H1 (cell line): Measurements from ENCODE around the gene CADPS. TPM values are rescaled to one million over a fixed set of nuclear protein-coding genes. Genes with fewer than 3 reads are reported as not detected.

ENCODE experiments used
- CTCF ChIA-PET: fragments of 300-600 bp; sonication (Branson Sonifier 250); formaldehyde crosslinking; loops from one replicate; lab custom pipeline; 2021; ENCODE audit not compliant: partially characterized antibody; lab: Charles Lee
- POLR2A ChIA-PET: fragments of 300-600 bp; sonication (Branson Sonifier 250); formaldehyde crosslinking; loops from one replicate; lab custom pipeline; 2021; ENCODE audit warnings: inconsistent platforms; ENCODE audit not compliant: partially characterized antibody; lab: Charles Lee
- DNase-seq, 2 experiments: peaks; one replicate each; pipeline versions ENCODE4 v3.0.0 to v3.0.0-alpha.2; 2010 to 2022; ENCODE audit warnings: low spot score in 2 of 2, low read depth in 1 of 2, mixed read lengths in 1 of 2
- FAIRE-seq: peaks from 2 replicates; lab custom pipeline; 2011; peaks lifted over from hg19 to GRCh38; lab: Jason Lieb, UNC
- H2AFZ ChIP-seq: 2 replicates; pipeline ENCODE4 v1.8.1; 2012; ENCODE audit warnings: low read length, inconsistent platforms
- H2AK5ac ChIP-seq: 2 replicates; pipeline ENCODE4 v1.6.1; 2013; ENCODE audit warnings: low read depth, low read length
- H2BK120ac ChIP-seq: replicated peaks from 2 replicates; pipeline ENCODE3; 2013; ENCODE audit warnings: low read depth, low read length, inconsistent platforms
- H2BK12ac ChIP-seq: 2 replicates; pipeline ENCODE4 v1.6.1; 2013; ENCODE audit warnings: low read depth, low read length
- H2BK15ac ChIP-seq: 2 replicates; pipeline ENCODE4 v1.6.1; 2013; ENCODE audit warnings: low read length
- H2BK20ac ChIP-seq: 2 replicates; pipeline ENCODE4 v1.6.1; 2013; ENCODE audit warnings: low read length
- H2BK5ac ChIP-seq: 2 replicates; pipeline ENCODE4 v1.6.1; 2013; ENCODE audit warnings: low read depth, low read length
- H3K14ac ChIP-seq: 2 replicates; pipeline ENCODE4 v1.6.1; 2013; ENCODE audit warnings: inconsistent platforms; ENCODE audit not compliant: insufficient read length
- H3K18ac ChIP-seq: 2 replicates; pipeline ENCODE4 v1.6.1; 2013; ENCODE audit warnings: low read length; ENCODE audit errors: extremely low read depth
- H3K23ac ChIP-seq: 2 replicates; pipeline ENCODE4 v1.6.1; 2013; ENCODE audit warnings: inconsistent platforms; ENCODE audit not compliant: insufficient read length
- H3K23me2 ChIP-seq: 2 replicates; pipeline ENCODE4 v1.6.1; 2013; ENCODE audit warnings: low read depth, low read length
- H3K27ac ChIP-seq: 2 replicates; pipeline ENCODE4 v1.6.1; 2011; ENCODE audit warnings: low read depth, low read length, inconsistent platforms
- H3K27me3 ChIP-seq, 4 experiments: replicated peaks in 1 of 4; 1 replicate in 1 of 4; 2 replicates in 3 of 4; pipeline versions ENCODE4 v1.6.1 to v1.8.1; 2011 to 2013; ENCODE audit warnings: low read length in 3 of 4, mild to moderate bottlenecking in 3 of 4, inconsistent platforms in 2 of 4, mixed read lengths in 2 of 4, moderate library complexity in 1 of 4; ENCODE audit not compliant: control insufficient read depth in 3 of 4, insufficient read depth in 3 of 4; ENCODE audit errors: extremely low read depth in 1 of 4
- H3K36me3 ChIP-seq, 4 experiments: 2 replicates each; pipeline versions ENCODE4 v1.6.1 to v1.8.1; 2011 to 2013; ENCODE audit warnings: mild to moderate bottlenecking in 4 of 4, low read length in 3 of 4, moderate library complexity in 2 of 4, control low read depth in 1 of 4, inconsistent platforms in 1 of 4; ENCODE audit not compliant: insufficient read depth in 4 of 4, control insufficient read depth in 2 of 4
- H3K4ac ChIP-seq: replicated peaks from 2 replicates; pipeline ENCODE3; 2013; ENCODE audit warnings: low read length, low read depth, mixed read lengths, inconsistent platforms; ENCODE audit not compliant: insufficient read length
- H3K4me1 ChIP-seq, 4 experiments: replicated peaks in 1 of 4; 1 replicate in 1 of 4; 2 replicates in 3 of 4; pipeline versions ENCODE4 v1.6.1 to v1.8.1; 2011 to 2013; ENCODE audit warnings: low read length in 3 of 4, inconsistent platforms in 2 of 4, mixed read lengths in 1 of 4; ENCODE audit not compliant: insufficient read depth in 4 of 4, control insufficient read depth in 3 of 4
- H3K4me2 ChIP-seq, 2 experiments: 2 replicates each; pipeline versions ENCODE4 v1.6.1 to v1.8.1; 2011 to 2013; ENCODE audit warnings: low read depth in 2 of 2, low read length in 2 of 2, control low read depth in 1 of 2, inconsistent platforms in 1 of 2, mild to moderate bottlenecking in 1 of 2; ENCODE audit not compliant: insufficient read depth in 1 of 2
- H3K4me3 ChIP-seq, 4 experiments: fragments of 200-600, 300-600 bp in 1 of 4; sonication (generic), shearing (Covaris generic), sonication (Bioruptor Twin) in 1 of 4; 2 replicates each; pipeline versions ENCODE4 v1.5.1 to v1.8.1; 2011 to 2016; ENCODE audit warnings: low read length in 4 of 4, low read depth in 3 of 4, control low read depth in 2 of 4, inconsistent platforms in 2 of 4, mild to moderate bottlenecking in 2 of 4, mixed read lengths in 1 of 4, moderate library complexity in 1 of 4; ENCODE audit not compliant: insufficient read depth in 2 of 4; ENCODE audit errors: extremely low read depth in 1 of 4
- H3K56ac ChIP-seq: replicated peaks from 2 replicates; pipeline ENCODE3; 2013; ENCODE audit warnings: low read depth, mild to moderate bottlenecking, mixed read lengths, low read length, inconsistent platforms; ENCODE audit not compliant: insufficient read length
- H3K79me1 ChIP-seq: 2 replicates; pipeline ENCODE4 v1.6.1; 2013; ENCODE audit warnings: low read depth, low read length, control low read depth
- H3K79me2 ChIP-seq, 2 experiments: 2 replicates each; pipeline versions ENCODE4 v1.6.1 to v1.8.1; 2012 to 2013; ENCODE audit warnings: low read length in 2 of 2, mild to moderate bottlenecking in 2 of 2, inconsistent platforms in 1 of 2; ENCODE audit not compliant: insufficient read depth in 2 of 2, control insufficient read depth in 1 of 2
- H3K9ac ChIP-seq, 4 experiments: replicated peaks in 1 of 4; 1 replicate in 1 of 4; 2 replicates in 3 of 4; pipeline versions ENCODE4 v1.6.1 to v1.8.1; 2011 to 2013; ENCODE audit warnings: low read depth in 3 of 4, low read length in 3 of 4, control low read depth in 2 of 4, mild to moderate bottlenecking in 2 of 4, moderate library complexity in 2 of 4, inconsistent platforms in 1 of 4; ENCODE audit errors: extremely low read depth in 1 of 4
- H3K9me3 ChIP-seq, 2 experiments: 2 replicates each; pipeline versions ENCODE4 v1.6.1 to v1.8.1; 2012 to 2013; ENCODE audit warnings: mild to moderate bottlenecking in 2 of 2, moderate library complexity in 2 of 2, control low read depth in 1 of 2, inconsistent platforms in 1 of 2, low read depth in 1 of 2, low read length in 1 of 2, mixed read lengths in 1 of 2; ENCODE audit not compliant: insufficient read depth in 2 of 2
- H4K20me1 ChIP-seq, 2 experiments: replicated peaks in 1 of 2; 2 replicates each; pipeline versions ENCODE3 to v1.8.1; 2011 to 2013; ENCODE audit warnings: inconsistent platforms in 2 of 2, low read length in 2 of 2, mild to moderate bottlenecking in 1 of 2; ENCODE audit not compliant: insufficient read depth in 2 of 2, control insufficient read depth in 1 of 2
- H4K5ac ChIP-seq: 2 replicates; pipeline ENCODE4 v1.6.1; 2013; ENCODE audit warnings: low read length, low read depth, mixed read lengths, inconsistent platforms; ENCODE audit not compliant: insufficient read length
- H4K8ac ChIP-seq: 2 replicates; pipeline ENCODE4 v1.8.0; 2013; ENCODE audit warnings: mild to moderate bottlenecking, moderate library complexity, low read length, inconsistent platforms; ENCODE audit not compliant: insufficient read depth; ENCODE audit errors: extremely low read depth
- H4K91ac ChIP-seq: replicated peaks from 2 replicates; pipeline ENCODE3; 2013; ENCODE audit warnings: low read length, mixed read lengths, inconsistent platforms; ENCODE audit not compliant: insufficient read length
- ASH2L ChIP-seq: fragments of 200-600, 300-600 bp; sonication (generic); IDR thresholded peaks from one replicate; pipeline ENCODE4 v1.7.1; 2017; ENCODE audit warnings: low read length
- ATF2 ChIP-seq: IDR thresholded peaks from 2 replicates; pipeline ENCODE4 v1.6.1; 2012; ENCODE audit warnings: low read length, inconsistent platforms
- ATF3 ChIP-seq: IDR thresholded peaks from 2 replicates; pipeline ENCODE4 v1.6.1; 2011; ENCODE audit warnings: low read depth, mild to moderate bottlenecking, low read length; ENCODE audit not compliant: insufficient read depth
- CHD2 ChIP-seq: IDR thresholded peaks from 2 replicates; pipeline ENCODE4 v1.6.1; 2012; ENCODE audit warnings: low read length, improper control_type of control experiment
- E2F6 ChIP-seq: IDR thresholded peaks from 2 replicates; pipeline ENCODE4 v1.6.1; 2012; ENCODE audit warnings: inconsistent platforms
- KDM1A ChIP-seq: fragments of 200-600, 300-600 bp; sonication (generic); IDR thresholded peaks from 2 replicates; pipeline ENCODE4 v1.7.1; 2016; ENCODE audit warnings: mild to moderate bottlenecking, low read length, borderline replicate concordance
- KDM4A ChIP-seq: IDR thresholded peaks from one replicate; pipeline ENCODE4 v1.7.1; 2012; ENCODE audit warnings: low read depth, mild to moderate bottlenecking, moderate library complexity, low read length, inconsistent platforms; ENCODE audit not compliant: severe bottlenecking
- KDM5A ChIP-seq: fragments of 200-600 bp; IDR thresholded peaks from 2 replicates; pipeline ENCODE4 v1.7.1; 2012; ENCODE audit warnings: mild to moderate bottlenecking, low read length, inconsistent platforms, mixed read lengths
- MAFK ChIP-seq: IDR thresholded peaks from 2 replicates; pipeline ENCODE4 v1.6.1; 2012; ENCODE audit warnings: low read depth, mild to moderate bottlenecking, improper control_type of control experiment, low read length
- RNF2 ChIP-seq: fragments of 200-900, 300-1000 bp; sonication (generic); IDR thresholded peaks from 2 replicates; pipeline ENCODE4 v1.7.1; 2016; ENCODE audit warnings: borderline replicate concordance, low read depth, mild to moderate bottlenecking, antibody characterized with exemption, low read length; ENCODE audit not compliant: poor library complexity, severe bottlenecking; ENCODE audit errors: missing control alignments
- WGBS, 2 experiments: shearing (Covaris generic) in 1 of 2; methylation state at CpG; one replicate each; pipeline versions ENCODE4 v1.1.6 to v1.1.7; 2013 to 2015; ENCODE audit warnings: low lambda C conversion rate in 2 of 2, mixed read lengths in 2 of 2, inconsistent platforms in 1 of 2, low coverage in 1 of 2, missing lambda C conversion rate in 1 of 2; ENCODE audit not compliant: insufficient replicate concordance in 2 of 2, insufficient coverage in 1 of 2, insufficient read length in 1 of 2; ENCODE audit errors: extremely low coverage in 1 of 2, missing lambda C conversion rate in 1 of 2; 5-methylcytosine and 5-hydroxymethylcytosine counted together
- polyA plus RNA-seq, 7 experiments: library from polyadenylated mRNA; depleted of rRNA in 3 of 7; stranded (reverse) in 5 of 7; unstranded in 2 of 7; fragments of >200 nt in 5 of 7; fragments of 200-250 nt in 2 of 7; gene quantifications; 1 replicate in 5 of 7; 2 replicates in 1 of 7; 4 replicates in 1 of 7; pipeline versions ENCODE4 v1.2.1 to v1.2.3, GENCODE V29; 2011 to 2013; ENCODE audit warnings: missing spikeins in 2 of 7, mixed read lengths in 2 of 7
- total RNA-seq: library from RNA; stranded (reverse); fragmentation: NEBNext Ultra II Directional; extraction: Animal tissue kit (Norgen Biotek cat#: 25700); gene quantifications from 2 replicates; pipeline ENCODE4 v1.2.1, GENCODE V29; 2021

Gene CADPS
- total and polyA plus RNA-seq, 2 of the 8 experiments (the other 6 are each of a cell fraction or from before 2014, with no cell fraction given) = 7.1 to 10.2 TPM

GRCh38 chr3:62872318-62872717 is 2.9 kb downstream of the CADPS start:
- no peak overlapping the region for H2BK120ac ChIP-seq
- H2AFZ ChIP-seq = no peak overlapping the region
- no peak overlapping the region for H3K56ac ChIP-seq
- H3K27me3 ChIP-seq = no peaks in the 10 kb centered on the region
- no peak overlapping the region for H3K14ac ChIP-seq
- H2AK5ac ChIP-seq = no peak overlapping the region
- no peak overlapping the region for H3K9ac ChIP-seq
- 0 out of 4 replicates have a peak, but pooled peaks cover 0 to 4% of the 10 kb centered on the region in 2 experiments for H3K79me2 ChIP-seq
- no peak overlapping the region for H4K91ac ChIP-seq
- no peak overlapping the region for H2BK15ac ChIP-seq
- FAIRE-seq (no peak), DNase-seq (no peak)
- H3K4me2 ChIP-seq = no peak overlapping the region; a peak in 1 of 4 replicates
- no peak overlapping the region for H4K8ac ChIP-seq
- no peak overlapping the region for H3K18ac ChIP-seq
- peak overlapping the region in 1 of 4 experiments; percentile 81; a peak in 1 of 8 replicates for H3K4me3 ChIP-seq
- ChIA-PET POLR2A (interaction anchor here (1.3 to 1.4 kb wide), 2 partner anchors 11 to 13 kb away, joined by 4 to 6 read pairs; no protein-coding TSS in a partner anchor), CTCF (interaction anchor here (0.6 to 4.0 kb wide), 20 partner anchors 8 to 376 kb away, joined by 3 to 46 read pairs (median 5); no protein-coding TSS in a partner anchor)
- H3K23ac ChIP-seq = no peak overlapping the region
- no peaks in the 10 kb centered on the region for H3K36me3 ChIP-seq
- H3K9me3 ChIP-seq = no peaks in the 10 kb centered on the region
- no peak overlapping the region for H2BK12ac ChIP-seq
- H3K27ac ChIP-seq = no peak overlapping the region
- no peaks in the 10 kb centered on the region for H4K20me1 ChIP-seq
- H3K4ac ChIP-seq = no peak overlapping the region
- peaks cover 0 to 1% (median 0%) of the 10 kb centered on the region in 4 experiments; a peak in 3 of 7 replicates for H3K4me1 ChIP-seq
- H2BK20ac ChIP-seq = no peak overlapping the region
- WGBS, 2 experiments = 83% methylated on average over 1 of the region's 1 CpG; no CpG with 5 or more reads in 1 of the 2 experiments
- no peak overlapping the region for H2BK5ac ChIP-seq
- H3K79me1 ChIP-seq = peaks cover 2% of the 10 kb centered on the region; the same call in 1 of the 2 replicates
- H3K23me2 ChIP-seq = peaks cover 18% of the 10 kb centered on the region
- no peak overlapping the region for H4K5ac ChIP-seq
- no peak for TF ChIP-seq KDM4A
- no peak for TF ChIP-seq E2F6
- TF ChIP-seq MAFK = no peak
- no peak for TF ChIP-seq ATF2
- no peak for TF ChIP-seq ATF3
- TF ChIP-seq KDM1A = no peak
- no peak for TF ChIP-seq RNF2
- TF ChIP-seq CHD2 = no peak
- TF ChIP-seq ASH2L = no peak
- no peak for TF ChIP-seq KDM5A
